ENCODE measurements around the gene GPC3.

GPC3 gene

DNA sequence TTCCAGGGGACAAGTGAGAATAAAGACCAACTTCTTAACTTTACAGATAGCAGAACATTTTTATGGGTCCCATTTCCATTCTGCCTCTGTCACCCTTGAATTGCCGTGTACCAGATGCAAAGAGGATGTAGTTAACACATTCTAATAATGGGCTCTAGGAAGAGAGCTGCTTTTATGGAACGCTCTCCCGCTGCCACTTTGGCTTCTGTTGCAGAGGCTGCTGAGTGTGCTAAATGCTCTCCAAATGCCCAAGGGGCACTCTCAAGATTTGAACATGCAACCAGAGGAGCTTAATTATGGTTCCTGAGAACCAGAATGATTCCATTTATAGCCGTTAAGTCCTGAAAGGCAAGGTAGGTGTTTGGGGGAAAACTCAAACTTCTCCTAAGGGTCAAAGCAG is 28.1 kb upstream of the GPC3 start:
- Histone ChIP-seq H3K27ac (ENCODE audit: poor library complexity, severe bottlenecking) (no peak overlapping the region), H3K4me1 (ENCODE audit: insufficient read depth, poor library complexity, severe bottlenecking) (no peaks in the 10 kb centered on the region), H3K4me3 (ENCODE audit: severe bottlenecking) (no peak overlapping the region), H3K27me3 (ENCODE audit: insufficient read depth, poor library complexity, severe bottlenecking) (no peaks in the 10 kb centered on the region), H3K9me3 (ENCODE audit: severe bottlenecking) (no peaks in the 10 kb centered on the region), H3K36me3 (ENCODE audit: low read depth) (no peaks in the 10 kb centered on the region)
- no peak for ATAC-seq (ENCODE audit: low read depth)
- TF ChIP-seq CTCF (IDR thresholded peaks at IDR 0.05; ENCODE audit: poor library complexity, severe bottlenecking) = no peak
- no peak for DNase-seq (ENCODE audit: low spot score)

DNA sequence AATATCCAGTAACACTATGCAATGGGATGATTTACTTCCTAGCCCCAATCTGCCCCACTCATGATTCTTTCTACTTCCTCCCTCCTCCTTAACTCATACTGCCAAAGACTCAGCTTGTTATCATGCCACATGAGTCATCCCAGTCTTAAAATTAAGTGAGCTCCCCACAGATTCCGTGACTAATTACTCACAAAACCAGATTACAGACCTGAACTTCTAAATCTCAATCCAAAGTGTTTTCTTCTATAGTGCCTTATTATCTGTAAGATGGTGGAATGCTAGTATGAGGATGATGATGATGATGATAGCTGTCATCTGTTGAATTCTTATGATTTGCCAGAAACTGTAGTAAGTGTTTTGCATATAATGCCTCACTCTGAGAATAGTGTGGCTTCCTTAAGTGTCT is 27.7 kb upstream of the GPC3 start:
- H3K4me3 ChIP-seq (ENCODE audit: severe bottlenecking) = no peak overlapping the region
- H3K4me1 ChIP-seq (ENCODE audit: insufficient read depth, poor library complexity, severe bottlenecking) = no peaks in the 10 kb centered on the region
- H3K9me3 ChIP-seq (ENCODE audit: severe bottlenecking) = no peaks in the 10 kb centered on the region
- peak; percentile 65; the same call in 2 of the 3 replicates for ATAC-seq (ENCODE audit: low read depth)
- H3K27me3 ChIP-seq (ENCODE audit: insufficient read depth, poor library complexity, severe bottlenecking) = no peaks in the 10 kb centered on the region
- H3K27ac ChIP-seq (ENCODE audit: poor library complexity, severe bottlenecking) = no peak overlapping the region
- TF ChIP-seq CTCF (IDR thresholded peaks at IDR 0.05; ENCODE audit: poor library complexity, severe bottlenecking) = no peak
- no peak for DNase-seq (ENCODE audit: low spot score)
- H3K36me3 ChIP-seq (ENCODE audit: low read depth) = no peaks in the 10 kb centered on the region

DNA sequence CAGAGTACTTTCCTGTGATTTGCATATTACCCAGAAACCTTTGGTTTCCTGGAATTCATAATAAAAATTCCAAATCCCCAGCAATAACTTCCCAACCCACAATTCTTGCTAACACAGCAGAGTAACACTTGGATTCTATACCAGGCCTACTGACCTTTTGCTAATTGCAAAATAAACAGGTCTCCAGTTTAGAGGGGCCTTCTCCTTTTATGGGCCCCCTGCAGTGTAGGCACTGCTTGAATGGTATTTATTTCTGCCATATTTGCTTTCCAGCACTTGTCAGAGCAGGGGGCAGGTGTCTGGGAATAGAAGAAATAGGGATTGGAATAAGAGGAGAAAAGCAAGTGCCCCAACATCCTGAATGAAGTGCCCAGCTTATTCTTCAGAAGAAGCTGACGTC is 25.3 kb upstream of the GPC3 start:
- Histone ChIP-seq H3K27me3 (ENCODE audit: insufficient read depth, poor library complexity, severe bottlenecking) (no peaks in the 10 kb centered on the region), H3K4me1 (ENCODE audit: insufficient read depth, poor library complexity, severe bottlenecking) (no peaks in the 10 kb centered on the region)
- no peak for ATAC-seq (ENCODE audit: low read depth)

GRCh38 chrX:134007716-134008115 is 22.3 kb upstream of the GPC3 start:
- Histone ChIP-seq H3K4me1 (ENCODE audit: insufficient read depth, poor library complexity, severe bottlenecking) (peaks cover 11% of the 10 kb centered on the region), H3K36me3 (ENCODE audit: low read depth) (no peaks in the 10 kb centered on the region), H3K9me3 (ENCODE audit: severe bottlenecking) (no peaks in the 10 kb centered on the region), H3K4me3 (ENCODE audit: severe bottlenecking) (no peak overlapping the region), H3K27me3 (ENCODE audit: insufficient read depth, poor library complexity, severe bottlenecking) (no peaks in the 10 kb centered on the region), H3K27ac (ENCODE audit: poor library complexity, severe bottlenecking) (no peak overlapping the region)
- DNase-seq (ENCODE audit: low spot score) (no peak), ATAC-seq (ENCODE audit: low read depth) (no peak)
- TF ChIP-seq CTCF (IDR thresholded peaks at IDR 0.05; ENCODE audit: poor library complexity, severe bottlenecking) = no peak

More for the DNA sequence above, 25.3 kb upstream of the GPC3 start:
- H3K9me3 ChIP-seq (ENCODE audit: severe bottlenecking) = no peaks in the 10 kb centered on the region
- no peak overlapping the region for H3K27ac ChIP-seq (ENCODE audit: poor library complexity, severe bottlenecking)
- H3K4me3 ChIP-seq (ENCODE audit: severe bottlenecking) = no peak overlapping the region
- no peak for TF ChIP-seq CTCF (IDR thresholded peaks at IDR 0.05; ENCODE audit: poor library complexity, severe bottlenecking)
- no peak for DNase-seq (ENCODE audit: low spot score)
- H3K36me3 ChIP-seq (ENCODE audit: low read depth) = no peaks in the 10 kb centered on the region

DNA sequence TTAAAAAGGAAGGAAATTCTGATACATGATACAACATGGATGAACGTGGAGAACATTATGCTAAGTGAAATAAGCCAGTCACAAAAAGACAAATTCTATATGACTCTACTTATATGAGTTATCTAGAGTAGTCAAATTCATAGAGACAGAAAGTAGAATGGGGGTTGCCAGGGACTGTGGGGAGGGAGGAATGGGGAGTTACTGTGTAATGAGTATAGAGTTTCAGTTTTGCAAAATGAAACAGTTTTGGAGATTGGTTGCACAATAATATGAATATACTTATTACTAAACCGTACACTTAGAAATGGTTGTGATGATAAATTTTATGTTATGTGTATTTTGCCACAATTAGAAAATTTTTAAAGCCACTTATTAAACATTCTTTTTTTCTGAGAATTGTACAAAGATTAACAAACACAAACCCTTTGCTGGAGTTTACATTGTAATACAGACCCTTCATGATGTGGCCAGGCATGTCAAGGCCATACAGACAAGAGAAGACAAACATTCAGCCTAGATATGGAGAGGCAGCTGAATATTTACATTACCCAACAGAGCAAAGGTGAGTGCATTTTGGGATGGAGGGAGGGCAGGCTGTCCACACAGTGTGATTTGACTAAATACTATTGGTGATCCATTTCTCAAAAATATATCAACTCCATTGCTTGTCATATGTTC is 21.2 kb upstream of the GPC3 start:
- no peaks in the 10 kb centered on the region for H3K9me3 ChIP-seq (ENCODE audit: severe bottlenecking)
- TF ChIP-seq CTCF (IDR thresholded peaks at IDR 0.05; ENCODE audit: poor library complexity, severe bottlenecking) = no peak
- H3K4me1 ChIP-seq (ENCODE audit: insufficient read depth, poor library complexity, severe bottlenecking) = peaks cover 11% of the 10 kb centered on the region
- ATAC-seq (ENCODE audit: low read depth) (no peak), DNase-seq (ENCODE audit: low spot score) (no peak)
- no peak overlapping the region for H3K4me3 ChIP-seq (ENCODE audit: severe bottlenecking)
- H3K27me3 ChIP-seq (ENCODE audit: insufficient read depth, poor library complexity, severe bottlenecking) = no peaks in the 10 kb centered on the region
- no peak overlapping the region for H3K27ac ChIP-seq (ENCODE audit: poor library complexity, severe bottlenecking)
- H3K36me3 ChIP-seq (ENCODE audit: low read depth) = no peaks in the 10 kb centered on the region
